H1 (cell line): Measurements from ENCODE around the gene MICU1. TPM values are rescaled to one million over a fixed set of nuclear protein-coding genes. Genes with fewer than 3 reads are reported as not detected.
A peak's percentile ranks its signal among the peaks of the same experiment; 100 is the strongest.

ENCODE experiments used
- FOSL1 ChIP-seq: IDR thresholded peaks from 2 replicates; pipeline ENCODE4 v1.6.1; 2011; ENCODE audit warnings: mild to moderate bottlenecking, low read depth, low read length, moderate library complexity; ENCODE audit not compliant: insufficient read depth
- KDM4A ChIP-seq: IDR thresholded peaks from one replicate; pipeline ENCODE4 v1.7.1; 2012; ENCODE audit warnings: low read depth, mild to moderate bottlenecking, moderate library complexity, low read length, inconsistent platforms; ENCODE audit not compliant: severe bottlenecking
- MAFK ChIP-seq: IDR thresholded peaks from 2 replicates; pipeline ENCODE4 v1.6.1; 2012; ENCODE audit warnings: low read depth, mild to moderate bottlenecking, improper control_type of control experiment, low read length
- POU5F1 ChIP-seq: IDR thresholded peaks from 2 replicates; pipeline ENCODE4 v1.6.1; 2011; ENCODE audit warnings: low read depth, mild to moderate bottlenecking, low read length, moderate library complexity
- SIX5 ChIP-seq: IDR thresholded peaks from 2 replicates; pipeline ENCODE4 v1.6.1; 2011; ENCODE audit warnings: mild to moderate bottlenecking, low read depth, low read length
- polyA plus RNA-seq, 7 experiments: library from polyadenylated mRNA; depleted of rRNA in 3 of 7; stranded (reverse) in 5 of 7; unstranded in 2 of 7; fragments of >200 nt in 5 of 7; fragments of 200-250 nt in 2 of 7; gene quantifications; 1 replicate in 5 of 7; 2 replicates in 1 of 7; 4 replicates in 1 of 7; pipeline versions ENCODE4 v1.2.1 to v1.2.3, GENCODE V29; 2011 to 2013; ENCODE audit warnings: missing spikeins in 2 of 7, mixed read lengths in 2 of 7
- total RNA-seq: library from RNA; stranded (reverse); fragmentation: NEBNext Ultra II Directional; extraction: Animal tissue kit (Norgen Biotek cat#: 25700); gene quantifications from 2 replicates; pipeline ENCODE4 v1.2.1, GENCODE V29; 2021
- TF ChIP-seq, protein P1 (sequence below): fragments of 300-600 bp; sonication (generic); IDR thresholded peaks from 2 replicates; pipeline ENCODE4 v1.7.1; 2012; ENCODE audit warnings: low read length, moderate library complexity, mild to moderate bottlenecking, inconsistent platforms; ENCODE audit not compliant: insufficient replicate concordance
- TF ChIP-seq, protein P2 (sequence below), 3 experiments: IDR thresholded peaks; 1 replicate in 2 of 3; 2 replicates in 1 of 3; pipeline versions ENCODE4 v1.5.1 to v1.6.1; 2011; ENCODE audit warnings: low read length in 3 of 3, mild to moderate bottlenecking in 3 of 3, inconsistent platforms in 2 of 3, low read depth in 1 of 3, moderate library complexity in 1 of 3; ENCODE audit not compliant: insufficient read depth in 1 of 3; ENCODE audit errors: control extremely low read depth in 1 of 3

The MICU1 gene
- total and polyA plus RNA-seq, 2 of the 8 experiments (the other 6 are each of a cell fraction or from before 2014, with no cell fraction given) = 18.0 to 36.7 TPM

DNA sequence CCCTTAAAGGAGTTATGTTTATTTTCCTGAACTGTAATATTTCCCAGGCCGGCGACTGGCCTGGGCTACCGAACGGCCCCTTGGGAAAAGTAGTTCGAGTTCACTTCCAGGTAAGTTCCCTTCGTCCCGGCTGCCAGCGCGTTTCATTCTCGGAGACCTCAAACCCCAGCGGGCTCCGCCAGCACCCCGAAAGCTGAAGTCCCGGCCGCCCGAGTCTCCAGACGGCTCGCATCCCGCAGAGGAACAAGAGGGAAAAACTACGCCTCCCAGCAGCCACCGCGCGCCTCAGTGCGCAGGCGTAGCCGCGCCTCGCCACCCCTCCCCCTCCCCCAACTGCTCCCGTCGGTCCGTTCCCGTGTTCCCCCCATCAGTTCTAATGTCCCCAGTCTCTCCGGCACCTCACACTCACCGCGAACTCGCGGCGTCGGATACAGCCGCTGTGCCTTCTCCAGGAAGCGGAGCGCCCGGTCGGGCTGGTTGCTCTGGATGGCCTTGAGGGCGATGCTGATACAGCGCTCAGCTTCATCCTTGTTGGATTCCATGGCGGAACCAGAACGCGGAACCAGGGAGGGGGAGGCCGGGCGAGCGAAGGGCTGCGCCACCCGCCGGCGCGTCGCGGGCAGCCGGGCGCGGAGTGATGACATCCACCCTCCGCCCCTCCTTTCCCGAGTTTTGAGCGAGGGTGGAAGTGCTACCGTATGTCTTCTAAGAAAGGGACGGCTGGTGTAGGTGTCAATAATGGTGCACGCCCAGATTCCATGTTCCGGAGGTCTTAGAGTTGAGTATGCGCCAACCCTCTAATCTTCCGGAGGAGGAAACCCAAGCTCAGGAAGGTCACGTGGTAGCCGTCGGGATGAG lies 271.3 kb downstream of the MICU1 start, which contains the start of gene DNAJB12 (continued):
- TF ChIP-seq, protein P1, sequence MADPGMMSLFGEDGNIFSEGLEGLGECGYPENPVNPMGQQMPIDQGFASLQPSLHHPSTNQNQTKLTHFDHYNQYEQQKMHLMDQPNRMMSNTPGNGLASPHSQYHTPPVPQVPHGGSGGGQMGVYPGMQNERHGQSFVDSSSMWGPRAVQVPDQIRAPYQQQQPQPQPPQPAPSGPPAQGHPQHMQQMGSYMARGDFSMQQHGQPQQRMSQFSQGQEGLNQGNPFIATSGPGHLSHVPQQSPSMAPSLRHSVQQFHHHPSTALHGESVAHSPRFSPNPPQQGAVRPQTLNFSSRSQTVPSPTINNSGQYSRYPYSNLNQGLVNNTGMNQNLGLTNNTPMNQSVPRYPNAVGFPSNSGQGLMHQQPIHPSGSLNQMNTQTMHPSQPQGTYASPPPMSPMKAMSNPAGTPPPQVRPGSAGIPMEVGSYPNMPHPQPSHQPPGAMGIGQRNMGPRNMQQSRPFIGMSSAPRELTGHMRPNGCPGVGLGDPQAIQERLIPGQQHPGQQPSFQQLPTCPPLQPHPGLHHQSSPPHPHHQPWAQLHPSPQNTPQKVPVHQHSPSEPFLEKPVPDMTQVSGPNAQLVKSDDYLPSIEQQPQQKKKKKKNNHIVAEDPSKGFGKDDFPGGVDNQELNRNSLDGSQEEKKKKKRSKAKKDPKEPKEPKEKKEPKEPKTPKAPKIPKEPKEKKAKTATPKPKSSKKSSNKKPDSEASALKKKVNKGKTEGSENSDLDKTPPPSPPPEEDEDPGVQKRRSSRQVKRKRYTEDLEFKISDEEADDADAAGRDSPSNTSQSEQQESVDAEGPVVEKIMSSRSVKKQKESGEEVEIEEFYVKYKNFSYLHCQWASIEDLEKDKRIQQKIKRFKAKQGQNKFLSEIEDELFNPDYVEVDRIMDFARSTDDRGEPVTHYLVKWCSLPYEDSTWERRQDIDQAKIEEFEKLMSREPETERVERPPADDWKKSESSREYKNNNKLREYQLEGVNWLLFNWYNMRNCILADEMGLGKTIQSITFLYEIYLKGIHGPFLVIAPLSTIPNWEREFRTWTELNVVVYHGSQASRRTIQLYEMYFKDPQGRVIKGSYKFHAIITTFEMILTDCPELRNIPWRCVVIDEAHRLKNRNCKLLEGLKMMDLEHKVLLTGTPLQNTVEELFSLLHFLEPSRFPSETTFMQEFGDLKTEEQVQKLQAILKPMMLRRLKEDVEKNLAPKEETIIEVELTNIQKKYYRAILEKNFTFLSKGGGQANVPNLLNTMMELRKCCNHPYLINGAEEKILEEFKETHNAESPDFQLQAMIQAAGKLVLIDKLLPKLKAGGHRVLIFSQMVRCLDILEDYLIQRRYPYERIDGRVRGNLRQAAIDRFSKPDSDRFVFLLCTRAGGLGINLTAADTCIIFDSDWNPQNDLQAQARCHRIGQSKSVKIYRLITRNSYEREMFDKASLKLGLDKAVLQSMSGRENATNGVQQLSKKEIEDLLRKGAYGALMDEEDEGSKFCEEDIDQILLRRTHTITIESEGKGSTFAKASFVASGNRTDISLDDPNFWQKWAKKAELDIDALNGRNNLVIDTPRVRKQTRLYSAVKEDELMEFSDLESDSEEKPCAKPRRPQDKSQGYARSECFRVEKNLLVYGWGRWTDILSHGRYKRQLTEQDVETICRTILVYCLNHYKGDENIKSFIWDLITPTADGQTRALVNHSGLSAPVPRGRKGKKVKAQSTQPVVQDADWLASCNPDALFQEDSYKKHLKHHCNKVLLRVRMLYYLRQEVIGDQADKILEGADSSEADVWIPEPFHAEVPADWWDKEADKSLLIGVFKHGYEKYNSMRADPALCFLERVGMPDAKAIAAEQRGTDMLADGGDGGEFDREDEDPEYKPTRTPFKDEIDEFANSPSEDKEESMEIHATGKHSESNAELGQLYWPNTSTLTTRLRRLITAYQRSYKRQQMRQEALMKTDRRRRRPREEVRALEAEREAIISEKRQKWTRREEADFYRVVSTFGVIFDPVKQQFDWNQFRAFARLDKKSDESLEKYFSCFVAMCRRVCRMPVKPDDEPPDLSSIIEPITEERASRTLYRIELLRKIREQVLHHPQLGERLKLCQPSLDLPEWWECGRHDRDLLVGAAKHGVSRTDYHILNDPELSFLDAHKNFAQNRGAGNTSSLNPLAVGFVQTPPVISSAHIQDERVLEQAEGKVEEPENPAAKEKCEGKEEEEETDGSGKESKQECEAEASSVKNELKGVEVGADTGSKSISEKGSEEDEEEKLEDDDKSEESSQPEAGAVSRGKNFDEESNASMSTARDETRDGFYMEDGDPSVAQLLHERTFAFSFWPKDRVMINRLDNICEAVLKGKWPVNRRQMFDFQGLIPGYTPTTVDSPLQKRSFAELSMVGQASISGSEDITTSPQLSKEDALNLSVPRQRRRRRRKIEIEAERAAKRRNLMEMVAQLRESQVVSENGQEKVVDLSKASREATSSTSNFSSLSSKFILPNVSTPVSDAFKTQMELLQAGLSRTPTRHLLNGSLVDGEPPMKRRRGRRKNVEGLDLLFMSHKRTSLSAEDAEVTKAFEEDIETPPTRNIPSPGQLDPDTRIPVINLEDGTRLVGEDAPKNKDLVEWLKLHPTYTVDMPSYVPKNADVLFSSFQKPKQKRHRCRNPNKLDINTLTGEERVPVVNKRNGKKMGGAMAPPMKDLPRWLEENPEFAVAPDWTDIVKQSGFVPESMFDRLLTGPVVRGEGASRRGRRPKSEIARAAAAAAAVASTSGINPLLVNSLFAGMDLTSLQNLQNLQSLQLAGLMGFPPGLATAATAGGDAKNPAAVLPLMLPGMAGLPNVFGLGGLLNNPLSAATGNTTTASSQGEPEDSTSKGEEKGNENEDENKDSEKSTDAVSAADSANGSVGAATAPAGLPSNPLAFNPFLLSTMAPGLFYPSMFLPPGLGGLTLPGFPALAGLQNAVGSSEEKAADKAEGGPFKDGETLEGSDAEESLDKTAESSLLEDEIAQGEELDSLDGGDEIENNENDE = peak; percentile 100
- TF ChIP-seq KDM4A (peak; percentile 100), MAFK (peak; percentile 95), SIX5 (peak; percentile 67), FOSL1 (0 out of 2 replicates have a peak, but pooled peaks have one; percentile 5), POU5F1 (no peak)
- TF ChIP-seq, protein P2, sequence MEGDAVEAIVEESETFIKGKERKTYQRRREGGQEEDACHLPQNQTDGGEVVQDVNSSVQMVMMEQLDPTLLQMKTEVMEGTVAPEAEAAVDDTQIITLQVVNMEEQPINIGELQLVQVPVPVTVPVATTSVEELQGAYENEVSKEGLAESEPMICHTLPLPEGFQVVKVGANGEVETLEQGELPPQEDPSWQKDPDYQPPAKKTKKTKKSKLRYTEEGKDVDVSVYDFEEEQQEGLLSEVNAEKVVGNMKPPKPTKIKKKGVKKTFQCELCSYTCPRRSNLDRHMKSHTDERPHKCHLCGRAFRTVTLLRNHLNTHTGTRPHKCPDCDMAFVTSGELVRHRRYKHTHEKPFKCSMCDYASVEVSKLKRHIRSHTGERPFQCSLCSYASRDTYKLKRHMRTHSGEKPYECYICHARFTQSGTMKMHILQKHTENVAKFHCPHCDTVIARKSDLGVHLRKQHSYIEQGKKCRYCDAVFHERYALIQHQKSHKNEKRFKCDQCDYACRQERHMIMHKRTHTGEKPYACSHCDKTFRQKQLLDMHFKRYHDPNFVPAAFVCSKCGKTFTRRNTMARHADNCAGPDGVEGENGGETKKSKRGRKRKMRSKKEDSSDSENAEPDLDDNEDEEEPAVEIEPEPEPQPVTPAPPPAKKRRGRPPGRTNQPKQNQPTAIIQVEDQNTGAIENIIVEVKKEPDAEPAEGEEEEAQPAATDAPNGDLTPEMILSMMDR (IDR thresholded peaks at IDR 0.05; ENCODE audit: control extremely low read depth in 1 of 3, insufficient read depth in 1 of 3, low read depth in 1 of 3, low read length in 3 of 3) = no peak
